GM18517 (cell line): ENCODE data around the gene USHBP1.

Experiments used
- ATAC-seq: cut with Tn5 transposase; IDR thresholded peaks from one replicate; pipeline ENCODE4 v1.9.1; 2021; ENCODE audit warnings: mild to moderate bottlenecking, moderate library complexity; ENCODE audit not compliant: unreplicated experiment

Gene USHBP1

DNA sequence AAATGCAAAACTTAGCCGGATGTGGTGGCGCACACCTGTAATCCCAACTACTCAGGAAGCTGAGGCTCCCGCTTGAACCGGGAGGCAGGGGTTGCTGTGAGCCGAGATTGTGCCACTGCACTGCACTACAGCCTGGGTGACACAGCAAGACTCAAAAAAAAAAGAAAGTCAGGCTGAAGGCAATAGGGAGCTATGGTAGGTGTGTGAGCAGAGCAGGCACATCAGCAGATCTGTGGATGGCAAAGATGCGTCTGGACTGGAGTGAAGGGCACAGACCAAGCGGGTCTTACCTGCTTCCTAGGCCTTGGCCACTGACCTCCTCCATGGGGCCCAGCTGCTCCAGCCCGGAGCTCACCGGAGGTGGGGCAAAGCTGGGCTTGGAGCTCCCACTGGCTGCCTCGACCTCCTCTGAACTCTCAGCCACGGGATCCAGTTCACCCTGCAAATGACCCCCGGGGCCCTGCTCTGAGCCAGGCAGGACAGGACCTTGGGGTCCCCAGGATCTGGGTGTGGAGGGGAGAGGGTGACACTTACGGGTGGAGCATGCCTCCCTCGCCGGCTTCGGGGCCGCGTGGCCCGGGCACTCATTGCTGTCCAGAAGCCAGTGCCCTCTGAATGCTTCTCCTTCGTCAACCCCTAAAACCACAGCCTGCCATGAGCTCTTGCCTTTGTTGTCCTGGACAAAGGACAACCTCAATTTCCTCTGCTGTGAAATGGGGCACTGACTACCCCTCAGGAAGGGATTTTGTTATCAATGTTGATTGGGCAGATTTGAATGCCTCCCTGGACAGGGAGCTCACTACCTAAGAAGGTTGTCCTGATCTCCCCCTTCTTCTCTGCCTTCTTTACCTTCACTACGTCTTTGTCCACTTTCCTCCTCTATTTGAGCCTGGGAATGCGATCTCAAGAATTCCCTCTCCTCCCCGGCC, 569 bp downstream of the USHBP1 start:
- no peak for ATAC-seq

- no peak for ATAC-seq
Measured at GRCh38 chr19:17262557-17262956, 2.0 kb downstream of the USHBP1 start.

DNA sequence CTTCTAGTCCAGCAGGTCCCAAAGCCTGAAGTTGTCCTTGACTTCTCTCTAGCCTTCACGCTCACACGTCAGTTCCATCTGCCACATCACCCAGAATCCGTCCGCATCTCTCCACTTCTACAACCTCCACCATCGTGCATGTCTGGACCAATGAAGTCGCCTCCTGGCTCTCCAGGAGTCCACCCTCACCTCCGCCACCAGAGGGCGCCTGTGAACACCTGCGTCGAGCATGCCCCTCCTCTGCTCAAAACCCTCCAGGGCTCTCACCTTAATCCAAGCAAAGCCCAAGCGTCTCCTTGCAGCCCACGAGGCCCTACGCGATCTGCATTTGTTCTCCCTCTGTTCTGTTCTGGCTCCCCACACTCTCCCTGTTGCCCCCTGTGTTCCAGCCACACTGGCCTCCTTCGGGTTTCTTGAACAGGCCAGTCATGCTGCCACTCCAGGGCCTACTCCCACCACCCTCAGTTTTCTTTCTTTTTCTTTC, 3.7 kb downstream of the USHBP1 start:
- peak; percentile 72 for ATAC-seq

GRCh38 chr19:17259934-17260333, 4.6 kb downstream of the USHBP1 start:
- no peak for ATAC-seq

DNA sequence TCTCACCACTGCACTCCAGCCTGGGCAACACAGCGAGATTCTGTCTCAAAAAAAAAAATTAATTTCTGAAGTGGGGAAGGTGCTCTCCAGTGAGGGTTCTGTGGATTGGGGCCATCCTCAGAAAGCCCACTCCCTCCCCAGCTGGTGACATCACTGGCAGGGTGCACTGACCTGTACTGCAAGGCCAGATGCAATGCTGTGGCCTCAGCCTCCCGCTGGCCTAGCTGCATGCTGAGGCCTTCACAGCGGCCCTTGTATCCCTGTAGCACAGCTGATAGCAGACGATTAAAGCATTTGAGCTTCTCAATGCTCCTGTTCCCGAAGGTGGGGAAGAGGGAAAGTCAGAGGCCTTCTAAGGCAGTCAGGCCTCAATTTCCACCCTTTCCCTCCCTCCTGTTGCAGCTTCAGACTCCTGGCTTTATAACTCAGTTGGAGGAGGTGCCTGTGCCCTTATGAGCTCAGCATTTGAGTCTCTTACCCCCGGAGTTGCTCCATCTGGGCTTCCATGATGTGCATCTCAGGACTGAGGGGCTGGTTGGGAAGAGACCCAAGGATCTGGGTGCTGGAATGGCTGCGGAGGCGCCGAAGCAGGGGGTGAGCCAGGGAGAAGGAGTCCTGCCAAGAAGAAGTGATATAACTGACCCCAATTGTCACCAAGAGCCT, 5.3 kb downstream of the USHBP1 start:
- no peak for ATAC-seq

DNA sequence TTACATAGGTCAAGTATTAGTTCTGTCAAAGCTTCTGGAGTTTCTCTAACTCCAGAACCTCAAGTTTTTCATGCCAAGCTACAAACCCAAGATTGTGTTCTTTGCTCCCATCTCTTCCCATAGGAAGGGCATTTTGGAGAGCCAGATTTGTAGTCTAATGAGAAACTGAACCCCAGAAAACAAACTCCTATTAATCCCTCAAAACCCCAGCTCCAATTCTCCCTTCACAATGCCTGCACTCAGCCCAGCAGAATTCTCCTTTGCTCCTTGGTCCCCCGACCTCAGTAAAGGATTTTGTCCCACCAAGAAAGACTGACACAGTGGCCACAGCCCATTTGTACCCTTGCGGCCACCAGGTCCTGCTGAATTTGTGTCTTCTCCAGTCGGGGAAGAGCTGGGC, 8.4 kb downstream of the USHBP1 start:
- no peak for ATAC-seq

GRCh38 chr19:17255150-17255621, 9.4 kb downstream of the USHBP1 start:
- no peak for ATAC-seq

DNA sequence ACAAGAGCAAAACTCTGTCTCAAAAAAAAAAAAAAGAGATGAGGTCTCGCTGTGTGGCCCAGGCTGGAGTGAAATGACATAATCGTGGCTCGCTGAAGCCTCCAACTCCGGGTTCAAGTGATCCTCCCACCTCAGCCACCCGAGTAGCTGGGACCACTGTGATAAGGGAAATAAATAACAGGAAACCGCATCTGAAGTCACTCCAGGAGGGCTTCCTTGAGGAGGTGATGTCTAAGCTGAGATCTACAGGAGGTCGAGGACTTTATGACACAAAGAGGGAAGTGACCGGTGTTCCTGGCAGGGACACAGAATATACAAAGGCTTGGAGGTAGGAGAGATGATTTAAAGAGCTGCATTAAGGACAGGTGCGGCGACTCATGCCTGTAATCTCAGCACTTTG, 9.9 kb downstream of the USHBP1 start:
- no peak for ATAC-seq

DNA sequence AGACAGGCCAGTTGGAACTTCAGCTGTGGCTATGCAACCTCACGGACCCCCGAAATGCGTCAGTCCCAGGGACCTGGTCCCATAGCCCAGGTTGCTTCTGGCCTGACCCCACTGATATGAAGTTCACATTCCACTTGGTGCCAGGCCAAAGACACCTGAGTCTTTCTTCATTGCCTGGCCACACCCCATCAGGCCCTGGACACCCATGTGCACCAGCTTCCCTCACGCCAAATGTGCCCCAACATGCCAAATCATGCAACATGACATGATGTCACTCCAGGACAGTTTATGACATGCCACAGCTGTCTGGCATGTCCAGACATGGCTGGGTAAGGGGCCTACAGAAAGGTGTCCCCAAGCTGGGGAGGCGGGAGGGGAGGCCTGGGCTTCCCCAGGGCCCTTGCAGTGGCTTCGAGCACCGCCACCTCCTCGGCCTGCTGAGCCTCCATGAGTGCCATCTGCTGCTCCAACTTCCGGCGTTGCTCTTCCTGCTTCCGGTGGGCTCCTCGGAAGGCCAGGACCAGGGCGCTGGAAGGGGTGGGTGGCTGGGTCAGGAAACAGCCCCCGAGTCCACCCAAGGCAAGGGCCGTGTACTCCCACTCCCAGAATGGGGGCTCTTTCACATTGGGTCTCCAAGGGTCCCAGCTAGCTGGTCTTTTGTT, 14.5 kb downstream of the USHBP1 start:
- ATAC-seq = no peak

GRCh38 chr19:17248011-17248776, 16.4 kb downstream of the USHBP1 start:
- no peak for ATAC-seq

DNA sequence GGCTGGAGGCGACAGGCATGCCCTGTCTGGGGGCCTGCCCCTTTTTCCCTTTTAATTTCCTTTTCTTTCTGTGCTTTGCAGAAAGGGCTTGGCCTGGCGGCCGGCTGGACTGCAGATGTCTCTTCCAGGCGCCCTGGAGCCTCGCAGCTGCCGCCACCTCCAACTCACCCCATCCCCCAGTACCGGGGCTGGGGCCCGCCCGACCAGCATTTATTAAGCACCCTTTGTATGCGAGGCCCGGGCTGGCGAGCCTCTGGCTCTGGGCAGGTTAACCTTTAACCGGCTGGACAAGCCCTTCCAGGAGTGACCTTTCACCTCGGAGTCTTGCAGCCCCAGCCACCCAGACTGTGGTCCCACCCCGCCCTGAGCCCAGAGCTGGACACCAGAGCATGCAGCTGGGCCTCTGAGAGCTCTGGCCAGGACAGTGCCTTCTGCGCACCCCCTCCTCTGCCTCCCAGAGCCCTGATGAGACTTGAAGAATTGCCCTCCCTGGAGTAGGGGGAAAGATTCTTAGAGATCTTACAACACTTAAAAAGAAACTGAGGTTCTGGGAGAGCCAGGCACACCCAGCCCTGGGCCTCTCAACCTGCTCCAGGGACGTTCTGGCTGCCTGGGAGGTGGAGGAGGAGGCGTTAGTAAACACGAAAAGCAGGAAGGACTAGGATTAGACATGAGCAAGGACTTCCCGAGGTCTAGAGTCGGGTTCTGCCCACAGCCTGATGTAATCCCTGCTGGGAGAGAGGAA, 17.7 kb downstream of the USHBP1 start:
- no peak for ATAC-seq

DNA sequence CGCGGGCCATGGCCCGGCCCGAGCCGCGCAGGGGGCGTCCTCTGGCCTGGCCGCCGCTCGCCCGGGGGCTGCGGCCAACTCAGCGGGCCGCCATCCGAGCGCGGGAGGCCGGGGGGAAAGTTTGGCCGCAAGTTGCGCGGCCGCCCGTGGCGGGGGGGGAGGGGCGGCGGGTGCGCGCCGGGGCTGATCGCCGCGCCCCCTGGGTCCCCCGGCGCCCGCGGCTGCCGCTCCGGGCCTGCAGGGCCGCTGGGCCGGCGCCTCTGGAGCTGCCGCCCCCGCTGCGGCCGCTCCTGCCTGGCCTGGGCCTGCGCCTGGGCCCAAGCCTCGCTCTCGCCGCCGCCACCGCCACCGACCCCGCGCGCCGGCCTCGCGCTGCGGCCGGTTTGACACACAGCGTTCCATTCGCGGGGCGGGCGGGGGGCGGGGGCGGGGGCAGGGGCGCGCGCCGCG, 19.0 kb downstream of the USHBP1 start, which contains the start of gene NR2F6:
Gene NR2F6 (minus strand): TSS at position 385 of the 450 bp plus-strand sequence. CDS start 699 bp downstream, outside the sequence.
- no peak for ATAC-seq

DNA sequence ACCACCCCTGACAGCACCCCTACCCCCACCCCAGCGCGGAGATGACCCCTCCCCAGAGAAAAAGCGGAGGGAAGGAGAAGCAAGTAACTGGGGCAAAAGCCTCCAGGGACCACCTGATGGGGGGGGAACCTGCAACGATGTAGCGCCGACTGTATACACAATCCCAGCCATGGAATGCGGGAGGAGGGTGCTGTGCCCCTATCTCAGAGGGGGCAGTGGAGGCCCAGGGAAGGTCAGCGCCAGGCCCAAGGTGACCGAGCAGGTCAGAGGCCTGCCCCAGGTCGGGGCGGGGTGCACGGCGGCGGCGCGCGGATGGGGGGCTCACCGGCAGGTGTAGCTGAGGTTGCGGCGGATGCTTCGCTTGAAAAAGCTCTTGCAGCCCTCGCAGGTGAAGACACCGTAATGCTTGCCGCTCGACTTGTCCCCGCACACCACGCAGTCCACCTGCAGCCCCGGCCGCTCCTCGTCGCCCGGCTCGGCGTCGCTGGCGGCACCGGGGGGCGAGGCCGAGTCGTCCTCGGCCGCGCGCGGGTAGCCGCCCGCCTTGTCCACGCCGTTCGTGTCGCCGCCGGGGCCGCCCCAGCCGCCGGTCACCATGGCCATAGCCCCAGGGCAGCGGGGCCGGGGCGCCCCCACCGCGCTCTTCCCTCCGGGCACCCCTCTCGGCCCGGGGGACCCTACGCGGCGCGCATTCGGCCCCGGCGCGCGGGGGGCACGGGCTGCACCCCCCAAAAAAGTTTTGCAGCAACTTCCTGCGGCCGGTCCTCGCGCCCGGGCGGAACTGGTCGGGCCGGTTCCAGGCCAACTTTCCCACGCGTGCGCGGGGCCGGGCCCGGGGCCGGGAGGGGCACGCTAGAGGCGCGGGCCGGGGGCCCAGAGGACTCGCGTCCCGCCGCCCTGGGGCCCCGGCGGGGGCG, 19.7 kb downstream of the USHBP1 start:
- no peak for ATAC-seq

DNA sequence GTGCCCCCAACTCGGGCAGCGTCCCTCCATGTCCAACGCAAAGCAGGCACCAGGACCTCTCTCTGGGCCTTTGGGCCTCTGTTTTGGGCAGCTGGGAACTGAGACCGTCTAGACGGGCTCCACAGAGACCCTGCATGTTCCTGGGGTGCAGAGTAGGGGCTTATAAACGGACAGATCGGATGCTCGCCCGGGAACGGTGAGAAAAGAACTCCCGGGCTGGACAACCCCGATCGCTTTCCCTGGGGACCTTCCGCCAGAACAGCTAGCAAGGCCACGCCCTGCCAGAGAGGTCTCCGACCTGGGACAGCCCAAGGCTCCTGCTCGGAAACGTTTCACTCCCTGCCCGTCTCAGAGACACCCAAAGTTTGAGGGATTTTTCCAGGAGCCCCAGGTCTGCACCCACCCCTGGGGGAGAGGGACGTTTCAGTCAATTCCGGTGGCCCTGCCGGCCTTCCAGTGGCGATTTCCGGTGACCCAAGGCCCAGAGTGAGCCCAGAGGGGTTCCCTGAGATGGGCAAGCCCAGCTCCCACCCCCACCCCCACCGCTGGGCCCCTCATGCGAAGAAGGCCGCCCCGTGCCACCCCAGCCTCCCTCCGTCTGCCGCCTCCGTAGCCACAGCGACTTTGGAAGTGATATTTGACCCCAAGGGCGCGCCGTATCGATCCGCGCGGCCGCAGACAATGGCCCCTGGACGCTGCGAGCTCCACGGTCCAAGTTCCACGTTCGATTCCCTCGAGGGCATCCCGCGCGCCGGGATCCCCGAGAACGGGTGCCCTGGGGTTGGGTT, 20.5 kb downstream of the USHBP1 start:
- ATAC-seq = no peak

GRCh38 chr19:17243211-17243829, 21.2 kb downstream of the USHBP1 start:
- no peak for ATAC-seq

DNA sequence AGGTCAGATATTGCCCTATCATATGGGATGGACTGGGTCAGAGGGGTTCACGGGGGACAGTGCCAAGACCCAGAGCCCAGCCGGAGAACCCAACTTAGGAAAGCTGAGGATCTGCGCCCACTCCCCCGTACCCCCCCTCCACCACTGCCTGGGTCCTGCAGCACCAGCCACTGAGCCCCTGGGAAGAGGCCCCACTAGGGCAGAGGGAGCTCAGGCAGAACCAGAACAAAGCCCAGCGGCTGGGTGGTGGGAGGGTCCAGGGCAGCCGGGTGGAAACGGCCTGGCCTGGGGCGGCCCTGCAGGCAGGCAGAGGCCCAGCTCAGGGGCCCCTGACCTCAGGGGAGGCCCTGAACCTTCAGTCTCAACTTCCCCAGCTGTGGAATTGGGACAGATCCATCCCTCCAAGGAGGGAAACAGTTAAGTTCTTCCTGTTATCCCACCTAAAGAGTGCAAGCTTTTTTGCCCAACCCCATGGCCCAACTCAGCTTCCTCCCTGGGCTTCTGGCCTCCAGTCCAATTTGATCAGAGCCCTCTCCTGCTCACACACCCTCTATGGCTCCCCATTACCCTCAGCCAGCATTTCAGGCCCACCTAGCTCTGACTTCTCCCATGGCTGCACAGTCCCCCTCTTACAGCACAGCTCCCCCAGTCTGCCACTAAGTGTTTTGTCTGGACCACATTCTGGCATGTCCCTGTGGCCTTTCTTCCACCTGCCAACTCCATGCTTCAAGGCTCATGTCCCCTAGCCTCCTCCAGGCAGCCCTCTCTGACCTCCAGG, 21.9 kb downstream of the USHBP1 start:
- ATAC-seq = no peak
